Stomach smooth muscle (tissue), 2 donors: ENCODE results near the gene COMMD9.

Source experiments
- H3K27ac ChIP-seq: one replicate; pipeline ENCODE4 v1.7.0; 2013; ENCODE audit warnings: mild to moderate bottlenecking, low read length, inconsistent platforms
- H3K27me3 ChIP-seq, 2 donors: one replicate each; pipeline ENCODE4 v1.7.0; 2013; ENCODE audit warnings: low read length in 2 of 2; ENCODE audit not compliant: insufficient read depth in 2 of 2, control insufficient read depth in 1 of 2
- H3K36me3 ChIP-seq, 2 donors: one replicate each; pipeline ENCODE4 v1.7.0; 2013; ENCODE audit warnings: low read length in 2 of 2; ENCODE audit not compliant: control insufficient read depth in 2 of 2, insufficient read depth in 2 of 2
- H3K4me1 ChIP-seq: one replicate; pipeline ENCODE4 v1.7.0; 2013; ENCODE audit warnings: low read length; ENCODE audit not compliant: control insufficient read depth, insufficient read depth
- H3K4me3 ChIP-seq, 2 donors: one replicate each; pipeline ENCODE4 v1.7.0; 2013; ENCODE audit warnings: low read length in 2 of 2
- H3K9ac ChIP-seq, 2 donors: one replicate each; pipeline ENCODE4 v1.7.0; 2013; ENCODE audit warnings: low read length in 2 of 2, mild to moderate bottlenecking in 1 of 2
- H3K9me3 ChIP-seq, 2 donors: one replicate each; pipeline ENCODE4 v1.7.0; 2013; ENCODE audit warnings: low read length in 2 of 2; ENCODE audit not compliant: control insufficient read depth in 2 of 2
- donor health status: healthy.
- donor health status: Pancreatic carcinoma.

The COMMD9 gene

GRCh38 chr11:36314434-36314767 is 25.2 kb upstream of the COMMD9 start:
- Histone ChIP-seq H3K36me3 (no peaks in the 10 kb centered on the region), H3K9ac (no peak overlapping the region)

GRCh38 chr11:36313750-36314433 is 24.7 kb upstream of the COMMD9 start:
- H3K9ac ChIP-seq = no peak overlapping the region
- H3K27me3 ChIP-seq = peaks cover 0 to 2% of the 10 kb centered on the region in 2 donors
- no peak overlapping the region for H3K4me3 ChIP-seq
- no peak overlapping the region for H3K27ac ChIP-seq
- no peaks in the 10 kb centered on the region for H3K36me3 ChIP-seq
- H3K9me3 ChIP-seq = no peaks in the 10 kb centered on the region
- no peaks in the 10 kb centered on the region for H3K4me1 ChIP-seq

More at GRCh38 chr11:36314434-36314767, 25.2 kb upstream of the COMMD9 start:
- H3K27ac ChIP-seq = no peak overlapping the region
- no peak overlapping the region for H3K4me3 ChIP-seq
- peaks cover 0 to 2% of the 10 kb centered on the region in 2 donors for H3K27me3 ChIP-seq
- no peaks in the 10 kb centered on the region for H3K4me1 ChIP-seq
- no peaks in the 10 kb centered on the region for H3K9me3 ChIP-seq

GRCh38 chr11:36312611-36313472 is 23.6 kb upstream of the COMMD9 start:
- H3K4me3 ChIP-seq = no peak overlapping the region
- no peaks in the 10 kb centered on the region for H3K36me3 ChIP-seq
- H3K27ac ChIP-seq = no peak overlapping the region
- no peaks in the 10 kb centered on the region for H3K4me1 ChIP-seq
- H3K27me3 ChIP-seq = peaks cover 0 to 2% of the 10 kb centered on the region in 2 donors
- no peaks in the 10 kb centered on the region for H3K9me3 ChIP-seq
- H3K9ac ChIP-seq = no peak overlapping the region

- Histone ChIP-seq H3K36me3 (no peaks in the 10 kb centered on the region), H3K4me3 (no peak overlapping the region), H3K27ac (no peak overlapping the region), H3K27me3 (peaks cover 0 to 2% of the 10 kb centered on the region in 2 donors), H3K9me3 (no peaks in the 10 kb centered on the region), H3K4me1 (no peaks in the 10 kb centered on the region), H3K9ac (no peak overlapping the region)
Observed at GRCh38 chr11:36311926-36312595, 22.8 kb upstream of the COMMD9 start.

- Histone ChIP-seq H3K27ac (no peak overlapping the region), H3K9ac (no peak overlapping the region), H3K36me3 (no peaks in the 10 kb centered on the region), H3K4me1 (no peaks in the 10 kb centered on the region), H3K9me3 (no peaks in the 10 kb centered on the region), H3K4me3 (no peak overlapping the region), H3K27me3 (peaks cover 0 to 2% of the 10 kb centered on the region in 2 donors)
Observed at GRCh38 chr11:36309779-36310178, 20.6 kb upstream of the COMMD9 start.

- Histone ChIP-seq H3K9ac (no peak overlapping the region), H3K27ac (no peak overlapping the region), H3K9me3 (no peaks in the 10 kb centered on the region), H3K27me3 (peaks cover 0 to 2% of the 10 kb centered on the region in 2 donors), H3K4me3 (no peak overlapping the region), H3K4me1 (no peaks in the 10 kb centered on the region), H3K36me3 (no peaks in the 10 kb centered on the region)
Observed at GRCh38 chr11:36308577-36308976, 19.4 kb upstream of the COMMD9 start.

- no peak overlapping the region for H3K9ac ChIP-seq
- no peak overlapping the region for H3K27ac ChIP-seq
- no peaks in the 10 kb centered on the region for H3K4me1 ChIP-seq
- no peaks in the 10 kb centered on the region for H3K9me3 ChIP-seq
- H3K36me3 ChIP-seq = no peaks in the 10 kb centered on the region
- H3K27me3 ChIP-seq = no peaks in the 10 kb centered on the region
- no peak overlapping the region for H3K4me3 ChIP-seq
Observed at GRCh38 chr11:36306888-36307287, 17.7 kb upstream of the COMMD9 start.

GRCh38 chr11:36305047-36305446 is 15.8 kb upstream of the COMMD9 start:
- no peaks in the 10 kb centered on the region for H3K36me3 ChIP-seq
- H3K27me3 ChIP-seq = no peaks in the 10 kb centered on the region
- H3K4me1 ChIP-seq = no peaks in the 10 kb centered on the region
- no peak overlapping the region for H3K27ac ChIP-seq
- no peak overlapping the region for H3K9ac ChIP-seq
- no peaks in the 10 kb centered on the region for H3K9me3 ChIP-seq
- no peak overlapping the region for H3K4me3 ChIP-seq

GRCh38 chr11:36304351-36304750 is 15.1 kb upstream of the COMMD9 start:
- no peaks in the 10 kb centered on the region for H3K4me1 ChIP-seq
- no peaks in the 10 kb centered on the region for H3K27me3 ChIP-seq
- H3K9ac ChIP-seq = no peak overlapping the region
- no peak overlapping the region for H3K4me3 ChIP-seq
- no peak overlapping the region for H3K27ac ChIP-seq
- no peaks in the 10 kb centered on the region for H3K36me3 ChIP-seq
- no peaks in the 10 kb centered on the region for H3K9me3 ChIP-seq

GRCh38 chr11:36300650-36301049 is 11.4 kb upstream of the COMMD9 start:
- Histone ChIP-seq H3K4me3 (no peak overlapping the region), H3K9ac (no peak overlapping the region), H3K27ac (no peak overlapping the region), H3K27me3 (no peaks in the 10 kb centered on the region), H3K4me1 (no peaks in the 10 kb centered on the region), H3K9me3 (no peaks in the 10 kb centered on the region), H3K36me3 (no peaks in the 10 kb centered on the region)
